ENCODE data around the gene VPS50. TPM values are rescaled to one million over a fixed set of nuclear protein-coding genes. Genes with fewer than 3 reads are reported as not detected.

Gene VPS50
- total RNA-seq, 1 donor: 34.4 TPM

DNA sequence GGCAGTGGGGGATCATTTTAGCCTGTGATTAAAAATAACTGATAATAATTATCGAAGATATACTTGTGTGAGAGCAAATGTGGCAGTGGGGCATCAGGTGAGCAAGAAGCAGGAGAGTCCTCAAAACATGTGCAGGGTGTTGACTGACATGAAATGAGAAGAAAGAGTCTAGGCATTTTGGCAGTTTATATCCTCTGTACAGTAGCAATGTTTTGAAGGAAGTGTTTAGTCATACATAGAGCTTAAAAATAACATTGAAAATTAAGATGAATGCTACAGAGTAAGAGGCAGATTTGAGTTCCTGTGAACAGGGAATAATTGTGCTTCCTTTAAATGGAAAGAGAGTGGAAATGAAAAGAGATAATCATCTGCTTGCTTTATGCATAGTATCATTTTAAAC, 47.4 kb downstream of the VPS50 start:
- H3K4me2 ChIP-seq (ENCODE audit: insufficient read depth, low read length): no peak overlapping the region
- TF ChIP-seq, protein P1, sequence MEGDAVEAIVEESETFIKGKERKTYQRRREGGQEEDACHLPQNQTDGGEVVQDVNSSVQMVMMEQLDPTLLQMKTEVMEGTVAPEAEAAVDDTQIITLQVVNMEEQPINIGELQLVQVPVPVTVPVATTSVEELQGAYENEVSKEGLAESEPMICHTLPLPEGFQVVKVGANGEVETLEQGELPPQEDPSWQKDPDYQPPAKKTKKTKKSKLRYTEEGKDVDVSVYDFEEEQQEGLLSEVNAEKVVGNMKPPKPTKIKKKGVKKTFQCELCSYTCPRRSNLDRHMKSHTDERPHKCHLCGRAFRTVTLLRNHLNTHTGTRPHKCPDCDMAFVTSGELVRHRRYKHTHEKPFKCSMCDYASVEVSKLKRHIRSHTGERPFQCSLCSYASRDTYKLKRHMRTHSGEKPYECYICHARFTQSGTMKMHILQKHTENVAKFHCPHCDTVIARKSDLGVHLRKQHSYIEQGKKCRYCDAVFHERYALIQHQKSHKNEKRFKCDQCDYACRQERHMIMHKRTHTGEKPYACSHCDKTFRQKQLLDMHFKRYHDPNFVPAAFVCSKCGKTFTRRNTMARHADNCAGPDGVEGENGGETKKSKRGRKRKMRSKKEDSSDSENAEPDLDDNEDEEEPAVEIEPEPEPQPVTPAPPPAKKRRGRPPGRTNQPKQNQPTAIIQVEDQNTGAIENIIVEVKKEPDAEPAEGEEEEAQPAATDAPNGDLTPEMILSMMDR (IDR thresholded peaks at IDR 0.05; ENCODE audit: extremely low read depth, low read depth, low read length): no peak
- peaks cover 4% of the 10 kb centered on the region for H3K4me1 ChIP-seq (ENCODE audit: insufficient read depth, low read length)
- no peak overlapping the region for H3K27ac ChIP-seq (ENCODE audit: low read depth, low read length)
- no peaks in the 10 kb centered on the region for H3K27me3 ChIP-seq (ENCODE audit: insufficient read depth, low read length)
- H3K36me3 ChIP-seq (ENCODE audit: insufficient read depth, low read length): no peaks in the 10 kb centered on the region
- no peak overlapping the region for H3K4me3 ChIP-seq (ENCODE audit: insufficient read depth, low read length)
- no peak for DNase-seq (ENCODE audit: insufficient read length, low spot score, missing footprints)
- H2AFZ ChIP-seq (ENCODE audit: low read length): no peak overlapping the region
- no peaks in the 10 kb centered on the region for H3K79me2 ChIP-seq (ENCODE audit: insufficient read depth, low read length)
- H4K20me1 ChIP-seq (ENCODE audit: insufficient read depth, low read length): no peaks in the 10 kb centered on the region
- H3K9me3 ChIP-seq (ENCODE audit: low read depth, low read length): no peaks in the 10 kb centered on the region

DNA sequence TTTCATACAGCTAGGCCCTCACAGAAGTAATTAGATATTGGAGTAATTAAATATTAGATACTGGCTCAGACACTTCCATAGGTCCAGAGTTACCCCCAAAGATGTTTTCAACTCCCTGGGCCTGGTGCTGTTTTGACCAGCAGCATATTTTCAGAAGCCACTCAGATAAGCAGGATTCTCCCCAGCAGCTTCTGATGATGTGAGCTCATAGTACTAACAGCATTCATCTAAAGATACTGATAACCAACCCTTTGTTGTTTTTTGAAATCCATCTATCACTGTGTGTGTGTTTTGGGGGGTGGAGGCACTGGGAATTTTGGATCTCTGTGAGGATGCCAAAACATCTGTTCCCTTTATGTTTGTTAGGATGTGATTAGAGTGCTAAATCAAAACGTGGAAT, 52.7 kb downstream of the VPS50 start:
- no peak overlapping the region for H3K4me3 ChIP-seq (ENCODE audit: insufficient read depth, low read length)
- no peak overlapping the region for H3K27ac ChIP-seq (ENCODE audit: low read depth, low read length)
- H4K20me1 ChIP-seq (ENCODE audit: insufficient read depth, low read length): no peaks in the 10 kb centered on the region
- H2AFZ ChIP-seq (ENCODE audit: low read length): no peak overlapping the region
- H3K4me2 ChIP-seq (ENCODE audit: insufficient read depth, low read length): no peak overlapping the region
- H3K36me3 ChIP-seq (ENCODE audit: insufficient read depth, low read length): no peaks in the 10 kb centered on the region
- no peaks in the 10 kb centered on the region for H3K79me2 ChIP-seq (ENCODE audit: insufficient read depth, low read length)
- TF ChIP-seq, protein P1 (IDR thresholded peaks at IDR 0.05; ENCODE audit: extremely low read depth, low read depth, low read length): no peak
- H3K27me3 ChIP-seq (ENCODE audit: insufficient read depth, low read length): no peaks in the 10 kb centered on the region
- peaks cover 2% of the 10 kb centered on the region for H3K4me1 ChIP-seq (ENCODE audit: insufficient read depth, low read length)
- no peaks in the 10 kb centered on the region for H3K9me3 ChIP-seq (ENCODE audit: low read depth, low read length)
- DNase-seq (ENCODE audit: insufficient read length, low spot score, missing footprints): no peak

DNA sequence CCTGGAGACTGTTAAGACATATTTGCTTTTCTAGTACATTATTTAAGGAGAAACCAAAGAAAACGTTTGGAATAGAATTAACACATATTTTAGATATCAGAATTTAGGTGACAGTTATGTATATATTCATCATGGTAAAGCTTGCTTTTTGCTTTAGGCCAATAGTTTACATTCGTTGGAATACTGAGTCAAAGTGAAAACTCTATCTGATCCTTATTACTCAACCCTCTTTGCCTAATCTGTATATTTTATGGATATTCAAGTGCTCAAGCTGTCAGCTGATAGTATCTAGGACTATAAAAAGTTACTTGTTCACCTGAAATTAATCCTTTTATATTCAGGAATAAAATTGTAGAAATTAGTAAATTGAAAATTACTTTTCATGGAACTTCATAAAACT, 61.1 kb downstream of the VPS50 start:
- DNase-seq (ENCODE audit: insufficient read length, low spot score, missing footprints): no peak
- no peak overlapping the region for H2AFZ ChIP-seq (ENCODE audit: low read length)
- no peaks in the 10 kb centered on the region for H3K27me3 ChIP-seq (ENCODE audit: insufficient read depth, low read length)
- H3K4me2 ChIP-seq (ENCODE audit: insufficient read depth, low read length): no peak overlapping the region
- H3K4me1 ChIP-seq (ENCODE audit: insufficient read depth, low read length): peaks cover 5% of the 10 kb centered on the region
- H3K79me2 ChIP-seq (ENCODE audit: insufficient read depth, low read length): no peaks in the 10 kb centered on the region
- TF ChIP-seq, protein P1 (IDR thresholded peaks at IDR 0.05; ENCODE audit: extremely low read depth, low read depth, low read length): no peak
- no peaks in the 10 kb centered on the region for H3K9me3 ChIP-seq (ENCODE audit: low read depth, low read length)
- H4K20me1 ChIP-seq (ENCODE audit: insufficient read depth, low read length): no peaks in the 10 kb centered on the region
- no peak overlapping the region for H3K27ac ChIP-seq (ENCODE audit: low read depth, low read length)
- H3K36me3 ChIP-seq (ENCODE audit: insufficient read depth, low read length): no peaks in the 10 kb centered on the region
- H3K4me3 ChIP-seq (ENCODE audit: insufficient read depth, low read length): no peak overlapping the region

DNA sequence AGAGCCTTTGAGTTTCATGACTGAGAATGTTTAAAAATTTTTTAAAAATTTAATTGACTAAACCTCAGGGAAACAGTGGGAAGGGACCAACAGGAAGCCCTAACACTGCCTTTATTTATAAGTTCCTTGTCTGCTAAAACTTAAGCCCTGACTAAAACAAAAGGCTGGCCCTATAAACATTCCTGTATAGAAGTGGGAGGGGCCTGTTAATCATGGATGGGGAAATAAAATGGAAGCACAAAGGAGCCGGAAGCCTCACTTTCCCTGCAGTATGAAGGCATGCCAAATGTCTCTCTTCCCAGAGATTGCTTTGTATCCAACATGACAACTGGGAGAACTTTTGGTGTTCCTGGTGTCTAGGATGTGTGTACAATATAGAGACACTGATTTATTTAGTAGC, 66.0 kb downstream of the VPS50 start:
- Histone ChIP-seq H3K27me3 (ENCODE audit: insufficient read depth, low read length) (no peaks in the 10 kb centered on the region), H3K36me3 (ENCODE audit: insufficient read depth, low read length) (no peaks in the 10 kb centered on the region), H3K79me2 (ENCODE audit: insufficient read depth, low read length) (no peaks in the 10 kb centered on the region), H3K4me1 (ENCODE audit: insufficient read depth, low read length) (peaks cover 15% of the 10 kb centered on the region), H3K27ac (ENCODE audit: low read depth, low read length) (peak overlapping the region; percentile 36), H2AFZ (ENCODE audit: low read length) (peak overlapping the region; percentile 18), H3K9me3 (ENCODE audit: low read depth, low read length) (no peaks in the 10 kb centered on the region), H3K4me3 (ENCODE audit: insufficient read depth, low read length) (no peak overlapping the region), H4K20me1 (ENCODE audit: insufficient read depth, low read length) (no peaks in the 10 kb centered on the region), H3K4me2 (ENCODE audit: insufficient read depth, low read length) (peak overlapping the region; percentile 36)
- TF ChIP-seq, protein P1 (IDR thresholded peaks at IDR 0.05; ENCODE audit: extremely low read depth, low read depth, low read length): no peak
- DNase-seq (ENCODE audit: insufficient read length, low spot score, missing footprints): no peak
